ENCODE results near the gene PRPF40B.

PRPF40B gene

DNA sequence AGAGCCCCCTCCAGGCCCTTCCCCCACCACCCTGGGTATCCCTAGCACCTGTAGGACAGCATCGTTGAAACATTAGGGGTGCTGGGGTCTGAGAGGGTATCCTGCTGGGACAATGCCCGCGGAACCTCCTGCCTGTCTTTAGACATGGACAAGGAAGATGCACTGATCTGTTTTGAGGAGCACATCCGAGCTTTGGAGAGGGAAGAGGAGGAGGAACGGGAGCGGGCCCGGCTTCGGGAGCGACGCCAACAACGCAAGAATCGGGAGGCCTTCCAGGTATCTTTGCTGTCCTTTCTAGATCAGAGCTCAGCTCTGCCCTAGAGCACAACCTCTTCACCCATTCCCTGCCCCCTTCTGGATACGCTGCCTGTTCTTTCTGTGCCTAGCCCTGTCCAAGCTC, 13.2 kb downstream of the PRPF40B start:
- no peak for DNase-seq (ENCODE audit: low spot score)

DNA sequence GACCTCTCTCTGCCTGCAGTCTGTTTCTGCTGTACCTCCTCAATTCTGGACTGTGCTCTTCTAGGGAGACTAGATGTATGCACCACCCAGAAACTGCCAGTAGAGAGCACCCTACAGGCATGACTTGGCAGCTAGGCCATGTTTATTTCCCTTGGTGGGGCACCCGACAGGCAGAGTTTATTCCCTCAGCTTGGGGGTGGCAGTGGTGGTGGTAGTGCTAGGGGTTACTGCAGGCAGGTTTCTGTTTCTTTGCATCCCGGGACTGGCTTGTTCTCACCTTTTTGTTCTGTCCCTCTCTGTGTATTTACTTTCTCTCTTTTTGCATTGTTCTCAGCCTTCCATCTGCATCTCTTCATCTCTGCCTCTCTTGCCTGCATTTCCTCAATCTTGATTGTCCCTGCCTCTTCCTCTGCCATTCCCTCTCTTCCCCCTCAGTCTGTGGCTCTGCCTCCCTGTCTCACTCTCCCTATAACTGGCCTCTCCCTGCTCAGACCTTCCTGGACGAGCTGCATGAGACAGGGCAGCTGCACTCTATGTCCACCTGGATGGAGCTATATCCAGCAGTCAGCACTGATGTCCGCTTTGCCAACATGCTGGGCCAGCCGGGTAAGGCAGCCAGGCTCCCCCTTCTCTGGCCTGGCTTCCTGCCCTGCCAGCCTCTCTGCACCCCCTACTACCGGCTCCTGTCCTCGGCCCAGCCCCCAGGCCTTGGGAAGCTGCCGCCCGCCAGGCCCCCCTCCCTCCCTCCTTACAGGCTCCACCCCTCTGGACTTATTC, 13.8 kb downstream of the PRPF40B start:
- peak; percentile 85 for DNase-seq (ENCODE audit: low spot score)

- DNase-seq (ENCODE audit: low spot score) = no peak
Measured at GRCh38 chr12:49641748-49642369, 18.5 kb downstream of the PRPF40B start.

- no peak for DNase-seq (ENCODE audit: low spot score)
Measured at GRCh38 chr12:49642370-49642802, 19.0 kb downstream of the PRPF40B start.

DNA sequence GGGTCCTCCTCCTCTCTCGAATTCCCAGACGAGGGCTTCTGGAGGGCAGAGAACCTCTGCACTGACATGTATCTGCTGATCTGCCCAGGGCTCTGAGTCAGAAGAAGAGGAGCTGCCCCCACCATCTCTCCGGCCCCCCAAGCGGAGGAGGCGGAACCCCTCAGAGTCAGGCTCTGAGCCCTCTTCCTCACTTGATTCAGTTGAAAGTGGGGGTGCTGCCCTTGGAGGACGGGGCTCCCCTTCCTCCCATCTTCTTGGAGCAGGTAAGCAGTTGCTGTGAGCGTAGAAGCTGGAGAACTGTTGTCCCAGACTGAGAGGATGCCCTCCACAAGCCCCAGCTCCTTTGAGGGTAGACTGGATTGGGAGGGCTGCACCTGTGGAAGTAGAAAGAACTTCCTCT, 19.8 kb downstream of the PRPF40B start:
- DNase-seq (ENCODE audit: low spot score) = no peak

GRCh38 chr12:49643961-49644619, 20.7 kb downstream of the PRPF40B start:
- no peak for DNase-seq (ENCODE audit: low spot score)

DNA sequence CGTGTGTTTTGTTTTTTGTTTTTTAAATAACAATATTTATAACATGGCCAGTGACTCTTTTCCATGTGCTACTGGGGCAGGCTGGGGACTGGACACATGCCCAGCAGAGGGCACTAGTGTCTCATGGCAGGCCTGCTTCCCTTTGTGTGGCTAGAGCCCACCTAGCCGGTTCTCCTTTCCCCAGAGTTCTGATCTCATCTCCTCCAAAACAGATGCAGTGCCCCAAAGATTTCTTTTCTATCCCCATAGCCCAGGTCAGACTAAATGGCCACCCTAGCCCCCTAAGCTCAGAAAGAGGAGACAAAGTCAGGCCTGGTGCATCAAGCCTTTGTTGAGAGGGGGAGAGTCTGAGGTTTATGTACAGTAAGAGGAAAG, 21.2 kb downstream of the PRPF40B start:
- peak; percentile 91 for DNase-seq (ENCODE audit: low spot score)

DNA sequence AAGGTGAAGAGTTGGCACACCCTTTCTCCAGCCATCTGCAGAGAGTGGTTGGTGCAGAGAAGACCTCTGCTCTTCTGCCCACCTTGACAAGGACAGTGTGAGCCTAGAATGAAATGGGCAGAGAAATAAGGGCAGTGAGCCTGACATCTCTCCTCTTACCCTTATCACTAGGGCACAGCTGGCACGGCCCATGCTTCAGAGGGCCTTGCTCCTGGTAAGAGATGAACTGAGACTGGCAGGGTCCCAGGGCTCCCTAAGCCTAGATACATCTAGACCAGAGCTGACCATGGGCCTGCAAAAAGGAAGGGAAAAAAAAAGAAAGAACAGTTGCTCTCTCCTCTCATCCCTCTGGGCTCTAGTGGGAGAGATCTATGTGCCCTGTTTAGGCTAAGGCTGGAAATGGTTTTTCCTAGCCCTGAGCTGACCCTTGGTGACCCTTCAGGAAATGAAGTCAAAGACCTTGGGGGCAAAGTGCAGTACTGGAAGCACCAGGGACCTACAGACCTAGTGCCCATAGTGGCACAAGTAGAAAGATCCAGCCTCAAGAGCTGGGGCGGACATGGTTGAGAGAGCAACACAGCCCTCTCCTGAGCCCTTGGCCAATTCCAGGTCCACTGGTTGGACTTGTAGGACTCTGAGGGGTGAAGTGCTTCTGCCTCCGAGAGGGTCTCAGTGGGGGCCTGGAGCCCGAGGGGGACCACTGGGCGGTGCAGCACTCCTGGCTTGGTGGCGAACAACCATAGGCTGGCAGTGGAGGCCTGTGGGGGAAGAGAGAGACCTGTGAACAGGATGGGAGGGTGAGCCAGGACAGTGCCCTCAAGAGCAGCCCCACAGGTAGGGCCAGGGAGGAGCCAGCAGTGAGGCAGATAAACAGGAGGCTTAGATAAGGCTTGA, 22.0 kb downstream of the PRPF40B start:
- no peak for DNase-seq (ENCODE audit: low spot score)

DNA sequence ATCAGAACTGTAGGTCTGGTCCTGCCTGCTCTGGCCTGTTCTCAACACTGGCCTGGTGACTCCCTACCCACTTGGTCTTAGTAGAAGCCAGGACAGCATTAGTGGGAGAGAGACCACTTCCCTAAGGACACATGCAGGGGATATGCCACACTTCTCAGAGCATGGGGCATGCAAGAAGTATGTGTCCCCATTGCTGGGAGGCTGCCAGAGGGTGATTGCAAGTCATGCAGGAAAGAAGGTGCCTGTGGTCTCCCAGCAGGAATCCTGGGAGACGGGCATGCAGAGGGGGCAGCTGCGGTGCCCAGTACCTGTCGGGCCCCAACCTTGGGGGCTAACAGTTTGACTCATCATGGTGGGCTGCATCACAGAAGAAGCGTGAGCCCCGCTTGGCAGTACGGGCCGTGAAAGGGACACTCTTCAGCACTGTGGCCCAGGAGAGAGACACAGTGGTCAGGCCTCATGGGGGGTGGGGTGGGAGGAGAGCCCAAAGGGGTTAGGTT, 23.0 kb downstream of the PRPF40B start:
- DNase-seq (ENCODE audit: low spot score) = no peak

DNA sequence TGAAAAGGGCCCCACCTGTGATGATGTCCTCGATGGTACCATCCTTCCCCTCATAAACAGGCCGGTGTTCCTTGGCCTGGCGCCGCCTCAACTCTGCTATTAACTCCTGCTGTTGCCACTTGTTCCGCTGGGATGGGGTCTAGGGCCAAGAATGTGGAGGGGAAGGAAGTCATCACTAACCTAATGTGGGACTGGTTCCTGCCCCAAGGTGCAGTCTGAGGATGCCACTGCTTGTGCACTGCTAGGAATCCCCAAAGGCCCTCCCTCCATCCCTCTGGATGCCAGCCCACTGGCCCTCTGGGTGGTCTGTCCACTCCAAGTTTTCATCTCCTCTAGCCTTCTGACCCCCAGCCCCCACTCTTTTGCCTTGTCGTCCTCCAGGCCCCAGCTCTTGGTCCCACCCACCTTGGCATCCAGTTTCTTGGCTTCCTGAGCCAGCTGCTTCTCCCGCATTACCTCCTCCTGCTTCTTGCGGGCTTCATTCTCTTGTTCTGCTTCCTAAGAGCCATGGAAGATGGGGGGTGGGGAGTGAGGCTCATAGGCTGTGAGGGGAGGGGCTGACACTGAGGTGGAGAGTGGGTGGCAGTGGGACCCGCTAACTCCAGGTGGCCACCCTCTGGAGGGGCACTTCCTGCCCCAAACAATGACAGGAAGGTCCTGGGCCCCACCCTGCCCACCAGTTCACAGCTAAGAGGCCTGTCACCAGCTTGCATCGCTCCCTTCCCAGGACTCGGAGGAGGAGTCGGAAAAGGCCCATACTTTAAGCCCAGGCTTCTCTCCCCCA, 23.7 kb downstream of the PRPF40B start:
- no peak for DNase-seq (ENCODE audit: low spot score)

GRCh38 chr12:49647827-49648711, 24.7 kb downstream of the PRPF40B start:
- DNase-seq (ENCODE audit: low spot score) = no peak

DNA sequence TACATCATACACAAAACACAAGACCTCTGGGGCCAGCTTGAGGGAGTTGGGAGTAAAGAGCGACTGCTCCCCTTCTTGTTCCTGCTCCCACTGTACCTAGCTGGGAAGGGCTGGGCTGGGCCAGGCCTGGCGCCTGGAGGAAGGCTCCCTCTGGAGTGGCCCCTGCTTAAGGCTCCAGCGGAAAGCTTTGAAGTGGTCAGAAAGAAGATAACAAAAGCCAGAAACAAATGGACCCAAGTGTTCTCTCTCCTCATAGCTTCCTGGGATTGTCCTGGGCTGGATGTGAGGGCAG, 25.3 kb downstream of the PRPF40B start:
- no peak for DNase-seq (ENCODE audit: low spot score)

GRCh38 chr12:49649445-49649844, 26.1 kb downstream of the PRPF40B start:
- DNase-seq (ENCODE audit: low spot score) = no peak

- DNase-seq (ENCODE audit: low spot score) = no peak
Measured at GRCh38 chr12:49649892-49650291, 26.5 kb downstream of the PRPF40B start.

GRCh38 chr12:49651855-49652254, 28.5 kb downstream of the PRPF40B start:
- no peak for DNase-seq (ENCODE audit: low spot score)

DNA sequence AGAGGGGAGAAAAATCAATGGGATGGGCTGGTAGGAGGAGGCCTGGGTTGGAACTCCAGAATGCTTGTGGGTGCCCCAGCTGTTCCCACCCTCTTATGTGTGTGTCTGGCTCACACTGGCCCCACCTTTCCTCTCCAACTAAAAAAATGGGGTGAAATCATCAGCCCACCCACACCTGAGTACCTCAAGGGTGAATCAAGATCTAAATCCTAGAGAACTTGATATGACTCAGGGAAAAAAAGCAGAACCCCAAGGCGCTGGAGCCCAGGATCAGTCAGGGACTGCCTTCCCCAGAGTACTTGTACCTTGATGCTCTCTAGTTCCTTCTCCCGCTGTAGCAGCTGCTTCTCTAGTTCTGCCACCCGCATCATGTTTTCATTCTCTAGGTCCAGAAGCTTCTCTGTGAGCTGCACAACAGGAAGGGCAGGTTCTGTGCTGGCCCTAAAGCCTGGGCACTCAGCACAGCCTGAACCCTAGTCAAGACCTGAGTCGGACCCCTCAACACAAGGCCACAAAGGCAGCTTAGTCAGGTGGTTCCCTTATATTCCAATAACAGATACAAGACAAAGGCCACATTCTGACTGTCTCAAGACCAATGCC, 29.7 kb downstream of the PRPF40B start:
- no peak for DNase-seq (ENCODE audit: low spot score)

- no peak for DNase-seq (ENCODE audit: low spot score)
Measured at GRCh38 chr12:49654715-49655114, 31.4 kb downstream of the PRPF40B start.

GRCh38 chr12:49655595-49656236, 32.4 kb downstream of the PRPF40B start:
- no peak for DNase-seq (ENCODE audit: low spot score)

DNA sequence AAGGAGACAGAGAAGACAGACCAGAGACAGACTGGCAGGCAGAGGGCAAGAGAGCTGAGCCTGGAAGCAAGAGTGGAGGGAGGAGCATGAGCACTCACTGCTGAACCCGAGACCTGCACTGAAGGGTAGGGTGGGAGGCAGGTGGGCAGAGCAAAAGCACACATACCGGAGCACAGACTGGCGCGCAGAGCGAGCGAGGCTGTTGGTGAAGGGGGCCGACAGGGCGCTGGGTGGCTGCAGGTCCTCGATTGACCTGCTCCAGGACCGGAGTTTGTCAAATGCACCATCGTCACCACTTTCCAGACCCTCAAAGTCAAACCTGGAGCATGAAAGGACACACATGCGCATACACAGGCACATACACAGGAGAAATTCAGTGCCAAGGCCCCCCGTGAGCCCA, 34.9 kb downstream of the PRPF40B start:
- no peak for DNase-seq (ENCODE audit: low spot score)

- no peak for DNase-seq (ENCODE audit: low spot score)
Measured at GRCh38 chr12:49659753-49660152, 36.4 kb downstream of the PRPF40B start.
